HCT116 (cell line): ENCODE measurements around the gene SLC35F6. TPM values are rescaled to one million over a fixed set of nuclear protein-coding genes. Genes with fewer than 3 reads are reported as not detected.

Experiments
- ATAC-seq: fragments of 200-7000 bp; cut with Tn5 transposase; 2 replicates; pipeline ENCODE4 v1.9.1; 2020; ENCODE audit warnings: mild to moderate bottlenecking, moderate library complexity
- BruUV-seq: library from RNA; stranded (reverse); fragments of 400-500 nt; replicated peaks from 2 replicates; lab custom pipeline; 2021; lab: Mats Ljungman, UMichigan
- CTCF ChIA-PET: fragments of 300-600 bp; sonication (Branson Sonifier 250); formaldehyde crosslinking; loops from one replicate; lab custom pipeline; 2021; ENCODE audit warnings: antibody characterized with exemption; lab: Charles Lee
- POLR2A ChIA-PET: fragments of 300-600, 350-600 bp; sonication (Branson Sonifier 250); formaldehyde crosslinking; loops from one replicate; lab custom pipeline; 2021; ENCODE audit warnings: antibody characterized with exemption; lab: Charles Lee
- RAD21 ChIA-PET, 2 experiments: fragments of 300-600 bp; sonication (Branson Sonifier 250); formaldehyde crosslinking; loops; one replicate each; lab custom pipeline; 2023; ENCODE audit warnings: low total read pairs in 2 of 2; ENCODE audit not compliant: uncharacterized antibody in 2 of 2, unreplicated experiment in 2 of 2, low non-redundant PET in 1 of 2; lab: Charles Lee
- DNase-seq: peaks from one replicate; pipeline ENCODE4 v3.0.0-alpha.2; 2010; ENCODE audit warnings: low read depth, low spot score
- H2AFZ ChIP-seq: fragments of 200-600 bp; shearing (Covaris generic), sonication (generic); 2 replicates; pipeline ENCODE4 v1.6.1; 2017; ENCODE audit warnings: low read depth, mixed run types, mixed read lengths, antibody characterized with exemption, low read length; ENCODE audit not compliant: poor library complexity, severe bottlenecking
- H3K27ac ChIP-seq: 2 replicates; pipeline ENCODE4 v1.5.1; 2012; ENCODE audit warnings: low read depth, low read length
- H3K27me3 ChIP-seq: fragments of 200-600 bp; sonication (generic); 2 replicates; pipeline ENCODE4 v1.6.1; 2016; ENCODE audit warnings: mixed run types, low read length, mixed read lengths; ENCODE audit not compliant: insufficient read depth
- H3K36me3 ChIP-seq, 2 experiments: fragments of 200-500 bp in 1 of 2; fragments of 200-600 bp in 1 of 2; sonication (Bioruptor generic) in 1 of 2; sonication (generic) in 1 of 2; 2 replicates each; pipeline versions ENCODE4 v1.5.1 to v1.6.1; 2014 to 2016; ENCODE audit warnings: low read length in 2 of 2, inconsistent platforms in 1 of 2, mixed read lengths in 1 of 2, mixed run types in 1 of 2; ENCODE audit not compliant: insufficient read depth in 2 of 2, control insufficient read depth in 1 of 2
- H3K4me1 ChIP-seq, 2 experiments: fragments of 200-600 bp in 1 of 2; sonication (generic) in 1 of 2; 2 replicates each; pipeline versions ENCODE4 v1.5.1 to v1.6.1; 2012 to 2017; ENCODE audit warnings: low read length in 2 of 2, inconsistent platforms in 1 of 2, mild to moderate bottlenecking in 1 of 2, mixed read lengths in 1 of 2, mixed run types in 1 of 2, moderate library complexity in 1 of 2; ENCODE audit not compliant: insufficient read depth in 2 of 2, control insufficient read depth in 1 of 2
- H3K4me2 ChIP-seq: fragments of 200-600 bp; sonication (generic); 2 replicates; pipeline ENCODE4 v1.6.1; 2017; ENCODE audit warnings: mixed run types, low read length, mixed read lengths
- H3K4me3 ChIP-seq, 2 experiments: fragments of 200-600 bp in 1 of 2; sonication (generic) in 1 of 2; replicated peaks in 1 of 2; 2 replicates each; pipeline ENCODE4 v1.5.1; 2011 to 2016; ENCODE audit warnings: low read length in 2 of 2, control low read depth in 1 of 2, low read depth in 1 of 2, mild to moderate bottlenecking in 1 of 2, mixed read lengths in 1 of 2, mixed run types in 1 of 2
- H3K79me2 ChIP-seq: fragments of 200-600 bp; sonication (generic); 2 replicates; pipeline ENCODE4 v1.6.1; 2017; ENCODE audit warnings: mild to moderate bottlenecking, mixed run types, low read length, moderate library complexity, mixed read lengths; ENCODE audit not compliant: insufficient read depth
- H3K9ac ChIP-seq: fragments of 200-600 bp; sonication (generic); 2 replicates; pipeline ENCODE4 v1.6.1; 2016; ENCODE audit warnings: low read length, mixed read lengths
- H3K9me2 ChIP-seq: fragments of 200-600 bp; sonication (generic), shearing (Covaris generic); 2 replicates; pipeline ENCODE4 v1.6.1; 2017; ENCODE audit warnings: mixed run types, mild to moderate bottlenecking, moderate library complexity; ENCODE audit not compliant: insufficient read depth
- H3K9me3 ChIP-seq, 2 experiments: fragments of 200-500 bp in 1 of 2; fragments of 200-600 bp in 1 of 2; sonication (Bioruptor generic) in 1 of 2; sonication (generic) in 1 of 2; 2 replicates each; pipeline ENCODE4 v1.6.1; 2014 to 2017; ENCODE audit warnings: low read length in 2 of 2, mixed read lengths in 2 of 2, inconsistent platforms in 1 of 2, low read depth in 1 of 2, mild to moderate bottlenecking in 1 of 2, mixed run types in 1 of 2, moderate library complexity in 1 of 2; ENCODE audit not compliant: control insufficient read depth in 1 of 2, insufficient read depth in 1 of 2
- H4K20me1 ChIP-seq: fragments of 200-600 bp; sonication (generic), shearing (Covaris generic); 2 replicates; pipeline ENCODE4 v1.6.1; 2017; ENCODE audit warnings: mixed run types, mild to moderate bottlenecking, moderate library complexity; ENCODE audit not compliant: insufficient read depth
- CEBPB ChIP-seq: IDR thresholded peaks from 2 replicates; pipeline ENCODE4 v1.6.1; 2012; ENCODE audit warnings: low read depth
- CTCF ChIP-seq, 3 experiments: fragments of 200-600 bp in 1 of 3; sonication (generic) in 1 of 3; IDR thresholded peaks in 2 of 3; conservative IDR thresholded peaks in 1 of 3; 2 replicates each; pipeline ENCODE4 v1.5.1; 2012 to 2017; ENCODE audit warnings: low read depth in 2 of 3, low read length in 2 of 3, antibody characterized with exemption in 1 of 3, borderline replicate concordance in 1 of 3, control low read depth in 1 of 3, mild to moderate bottlenecking in 1 of 3, mixed read lengths in 1 of 3, mixed run types in 1 of 3, moderate library complexity in 1 of 3; ENCODE audit not compliant: insufficient read depth in 1 of 3
- ELF1 ChIP-seq: IDR thresholded peaks from 2 replicates; pipeline ENCODE4 v1.6.1; 2012; ENCODE audit warnings: low read depth, borderline replicate concordance
- EZH2phosphoT487 ChIP-seq: fragments of 200-600 bp; IDR thresholded peaks from 2 replicates; pipeline ENCODE4 v1.6.1; 2018; ENCODE audit warnings: antibody characterized with exemption, borderline replicate concordance
- POLR2A ChIP-seq: IDR thresholded peaks from 2 replicates; pipeline ENCODE4 v1.7.0; 2011; ENCODE audit warnings: borderline replicate concordance; ENCODE audit not compliant: insufficient read depth, insufficient read length; ENCODE audit errors: extremely low read depth
- REST ChIP-seq: IDR thresholded peaks from 2 replicates; pipeline ENCODE4 v1.6.1; 2012; ENCODE audit warnings: low read depth
- SIN3A ChIP-seq: IDR thresholded peaks from 2 replicates; pipeline ENCODE4 v1.6.1; 2012; ENCODE audit warnings: low read depth
- SP1 ChIP-seq: IDR thresholded peaks from 2 replicates; pipeline ENCODE4 v1.6.1; 2012; ENCODE audit warnings: low read depth
- SRF ChIP-seq: IDR thresholded peaks from 2 replicates; pipeline ENCODE4 v1.6.1; 2012; ENCODE audit warnings: low read depth
- TCF7L2 ChIP-seq: IDR thresholded peaks from 2 replicates; pipeline ENCODE4 v1.7.0; 2011; ENCODE audit warnings: borderline replicate concordance, inconsistent platforms; ENCODE audit not compliant: insufficient read depth, insufficient read length; ENCODE audit errors: extremely low read depth
- ZNF274 ChIP-seq: fragments of 200-500 bp; sonication (Bioruptor generic); IDR thresholded peaks from 2 replicates; pipeline ENCODE4 v1.6.1; 2014; ENCODE audit warnings: mild to moderate bottlenecking, low read depth, low read length, inconsistent platforms
- intact Hi-C: fragments of 100-400 bp; cut with micrococcal nuclease; formaldehyde crosslinking; loops from 2 replicates; pipeline ENCODE4 v1.10.0; 2022
- total RNA-seq: library from RNA; stranded (reverse); gene quantifications from one replicate; pipeline ENCODE4 v1.2.1, GENCODE V29; 2021; ENCODE audit not compliant: unreplicated experiment

Gene SLC35F6
- total RNA-seq, 1 experiment from 2014 or later, result 34.5 TPM

GRCh38 chr2:26792720-26793119, 28.6 kb downstream of the SLC35F6 start:
- ATAC-seq, result no peak
- intact Hi-C loops, result no loop called here
- peaks cover 29 to 64% of the 10 kb centered on the region in 2 experiments for H3K36me3 ChIP-seq

More at GRCh38 chr2:26792720-26793119, 28.6 kb downstream of the SLC35F6 start:
- CTCF ChIA-PET, result no interaction called here
- Histone ChIP-seq H2AFZ (no peak overlapping the region), H3K4me1 (0 out of 4 replicates have a peak, but pooled peaks cover 0 to 4% of the 10 kb centered on the region in 2 experiments), H3K79me2 (peaks cover 44% of the 10 kb centered on the region), H3K9me2 (no peaks in the 10 kb centered on the region), H3K9me3 (no peaks in the 10 kb centered on the region), H3K4me2 (no peak overlapping the region), H3K9ac (no peak overlapping the region), H3K27me3 (no peaks in the 10 kb centered on the region), H4K20me1 (no peaks in the 10 kb centered on the region; the same call in 1 of the 2 replicates), H3K27ac (no peak overlapping the region), H3K4me3 (no peak overlapping the region)
- RAD21 ChIA-PET, result no interaction called here
- POLR2A ChIA-PET, result no interaction called here
- BruUV-seq, result no TSS peak
- TF ChIP-seq CEBPB (no peak), SIN3A (no peak), SP1 (no peak), CTCF (IDR thresholded peaks at IDR 0.05 in 2 of 3, conservative IDR thresholded peaks at IDR 0.05 in 1 of 3; ENCODE audit: borderline replicate concordance in 1 of 3, insufficient read depth in 1 of 3, low read depth in 2 of 3, low read length in 2 of 3) (no peak), EZH2phosphoT487 (no peak), TCF7L2 (no peak), POLR2A (no peak), ELF1 (no peak), REST (no peak), ZNF274 (no peak), SRF (no peak)
- no peak for DNase-seq
